ENCODE results near the gene HDAC4. TPM values are rescaled to one million over a fixed set of nuclear protein-coding genes. Genes with fewer than 3 reads are reported as not detected.

The HDAC4 gene
- polyA plus RNA-seq, 3 donors: 12.3 to 22.6 (median 14.5) TPM

DNA sequence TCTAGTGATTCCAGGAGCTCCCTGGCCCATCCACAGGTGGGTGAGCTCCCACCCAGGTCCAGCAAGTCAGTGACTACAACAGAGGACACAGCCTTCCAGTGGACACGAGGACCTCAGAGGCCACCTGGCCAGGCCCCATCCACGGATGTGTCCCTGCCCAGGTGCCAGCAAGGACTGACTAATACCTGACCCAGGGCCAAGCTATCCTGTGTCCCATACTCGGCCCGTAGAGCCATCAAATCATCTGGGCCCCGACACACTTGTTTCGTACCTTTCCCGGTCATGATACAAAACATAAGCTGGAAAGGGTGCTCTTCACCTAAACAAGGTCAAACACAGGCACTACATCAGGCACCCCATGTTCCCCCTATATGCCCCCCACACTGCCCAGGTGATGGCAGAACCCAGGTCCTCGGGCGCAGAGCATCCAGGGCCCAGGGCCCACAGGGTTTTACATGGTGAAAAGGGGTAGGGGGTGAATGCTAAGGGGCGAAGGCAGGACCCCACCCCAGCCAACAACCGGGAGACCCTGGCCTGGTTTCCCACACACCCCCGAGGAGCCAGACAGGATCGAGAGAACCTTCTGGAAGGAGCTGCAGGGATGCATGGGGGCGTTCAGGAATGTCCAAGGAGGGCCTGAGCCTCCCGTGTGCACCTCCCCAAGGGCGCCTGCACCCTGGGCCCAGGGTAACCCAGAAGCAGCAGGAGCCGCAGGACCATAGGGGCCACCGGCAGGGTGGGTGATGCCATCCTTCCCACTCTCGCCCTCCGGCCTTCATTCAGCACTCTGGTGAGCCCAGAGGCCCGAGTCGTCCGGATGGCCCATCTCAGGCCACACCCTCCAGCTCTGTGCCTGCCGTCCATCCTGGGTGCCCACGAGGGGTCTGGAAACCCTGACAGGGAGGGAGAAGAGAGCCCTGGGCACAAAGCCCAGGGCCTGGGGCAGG, 94.3 kb downstream of the HDAC4 start:
- no peak for DNase-seq (ENCODE audit: extremely low read depth in 1 of 11, low read depth in 9 of 11, low spot score in 4 of 11)

GRCh38 chr2:239305771-239306170, 95.0 kb downstream of the HDAC4 start:
- no peak for DNase-seq (ENCODE audit: extremely low read depth in 1 of 11, low read depth in 9 of 11, low spot score in 4 of 11)

GRCh38 chr2:239305222-239305575, 95.6 kb downstream of the HDAC4 start:
- DNase-seq (ENCODE audit: extremely low read depth in 1 of 11, low read depth in 9 of 11, low spot score in 4 of 11): no peak

- no peak for DNase-seq (ENCODE audit: extremely low read depth in 1 of 11, low read depth in 9 of 11, low spot score in 4 of 11)
Observed at GRCh38 chr2:239304533-239305221, 96.1 kb downstream of the HDAC4 start.

- no peak for DNase-seq (ENCODE audit: extremely low read depth in 1 of 11, low read depth in 9 of 11, low spot score in 4 of 11)
Observed at GRCh38 chr2:239303711-239304532, 96.9 kb downstream of the HDAC4 start.

DNA sequence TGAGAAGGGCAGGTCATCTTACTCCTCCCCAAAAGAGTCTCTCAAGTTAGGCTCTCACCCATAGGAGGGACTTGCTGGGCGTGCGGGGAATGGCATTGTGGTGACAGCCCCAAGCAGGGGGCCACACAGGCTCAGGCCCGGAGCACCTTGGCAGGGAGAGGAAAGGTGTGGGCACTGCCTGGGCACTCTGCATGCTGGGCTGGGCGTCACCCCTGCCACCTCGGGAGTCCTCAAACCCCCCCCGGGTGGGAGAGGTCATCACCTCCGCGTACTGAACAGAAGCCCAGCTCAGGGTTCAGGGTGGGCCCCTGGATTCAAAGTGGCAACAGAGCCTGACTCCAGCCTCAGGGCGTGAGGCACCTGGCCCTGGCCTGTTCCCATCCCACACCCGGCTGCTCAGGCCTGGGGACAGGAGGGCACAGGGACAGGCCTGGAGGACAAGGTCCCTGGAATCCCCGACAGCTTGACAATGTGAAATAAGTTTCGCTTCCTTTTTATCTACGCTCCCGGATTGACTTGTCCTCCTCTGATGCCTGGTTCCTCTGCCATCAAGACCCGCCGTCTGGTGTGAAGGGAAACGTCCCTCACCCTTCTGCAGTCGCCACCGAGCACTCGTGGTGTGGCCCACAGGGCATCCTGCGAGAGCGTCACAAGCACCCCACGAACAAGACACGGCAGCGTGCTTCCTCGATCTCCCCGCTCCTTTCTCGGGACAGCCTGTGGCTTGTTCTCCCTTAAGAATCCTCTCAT, 97.8 kb downstream of the HDAC4 start:
- DNase-seq (ENCODE audit: extremely low read depth in 1 of 11, low read depth in 9 of 11, low spot score in 4 of 11): no peak

DNA sequence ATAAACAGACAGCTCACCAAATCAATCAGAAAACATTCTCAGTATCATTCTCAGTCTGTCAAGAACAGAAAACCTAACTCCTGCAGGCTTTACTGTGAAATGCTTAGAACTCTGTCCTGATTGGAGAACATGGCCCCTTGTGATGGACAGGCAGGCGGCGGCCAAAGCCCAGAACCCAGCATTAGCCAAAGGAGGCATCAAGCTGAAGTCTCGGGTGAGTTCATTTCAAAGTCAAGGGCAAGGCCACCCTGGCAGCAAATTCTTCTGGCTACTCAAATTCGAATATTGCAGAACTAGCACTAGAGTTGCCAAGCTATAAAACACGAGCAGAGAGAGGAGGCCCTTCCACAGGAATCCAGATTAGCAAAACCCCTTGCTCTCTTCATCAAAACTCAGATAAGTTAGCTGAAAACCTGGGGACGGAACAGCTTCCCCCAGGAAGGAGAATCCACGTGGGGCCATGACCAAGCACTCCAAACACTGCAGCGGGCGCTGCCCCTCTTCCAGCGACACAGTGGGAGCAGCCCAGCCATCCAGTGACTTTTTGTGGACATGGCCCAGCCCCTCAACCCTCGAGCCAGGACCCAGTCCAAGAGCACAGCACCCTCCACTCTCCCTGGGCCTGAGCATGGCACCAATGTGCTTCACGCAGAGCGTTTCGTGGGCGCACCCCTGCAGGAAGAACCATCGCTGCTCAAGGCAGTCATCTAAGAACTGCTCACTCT, 98.6 kb downstream of the HDAC4 start:
- no peak for DNase-seq (ENCODE audit: extremely low read depth in 1 of 11, low read depth in 9 of 11, low spot score in 4 of 11)

DNA sequence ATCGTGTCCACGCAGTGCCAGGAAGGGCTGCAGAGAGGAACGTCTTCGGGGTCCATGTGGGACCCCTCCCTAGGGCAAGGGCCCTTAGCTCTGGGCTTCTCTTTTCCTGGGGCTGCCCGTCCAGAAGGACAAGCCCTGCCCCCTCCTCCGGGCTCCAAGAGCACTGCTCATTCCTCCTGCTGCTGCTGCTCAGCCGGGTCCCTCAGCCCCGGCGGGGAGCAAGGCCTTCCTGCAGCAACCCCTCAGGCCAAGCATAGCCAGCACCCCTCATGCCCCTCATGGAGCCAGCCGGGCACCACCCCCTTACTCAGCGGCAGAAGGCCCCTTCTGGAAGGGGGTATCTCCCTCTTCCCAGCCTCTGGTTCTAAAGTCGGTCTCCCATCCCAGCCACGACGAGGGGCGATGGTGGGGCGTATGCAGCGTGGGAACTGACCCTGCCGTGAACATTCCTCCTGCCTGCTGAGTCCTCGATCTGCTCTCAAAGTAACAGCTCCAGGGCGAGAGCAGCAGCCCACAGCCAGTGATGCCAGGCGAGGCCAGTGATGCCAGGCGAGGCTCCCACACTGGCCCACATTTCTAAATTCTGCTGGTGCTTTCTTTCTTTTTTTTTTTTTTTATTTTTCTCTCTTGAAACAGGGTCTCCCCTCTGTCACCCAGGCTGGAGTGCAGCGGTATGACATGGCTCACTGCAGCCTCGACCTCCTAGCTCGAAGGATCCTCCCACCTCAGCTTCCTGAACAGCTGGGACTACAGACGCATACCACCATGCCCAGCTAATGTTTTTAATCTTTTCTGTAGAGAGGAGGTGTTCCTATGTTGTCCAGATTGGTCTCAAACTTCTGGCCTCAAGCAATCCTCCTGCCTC, 99.7 kb downstream of the HDAC4 start:
- DNase-seq (ENCODE audit: extremely low read depth in 1 of 11, low read depth in 9 of 11, low spot score in 4 of 11): no peak

DNA sequence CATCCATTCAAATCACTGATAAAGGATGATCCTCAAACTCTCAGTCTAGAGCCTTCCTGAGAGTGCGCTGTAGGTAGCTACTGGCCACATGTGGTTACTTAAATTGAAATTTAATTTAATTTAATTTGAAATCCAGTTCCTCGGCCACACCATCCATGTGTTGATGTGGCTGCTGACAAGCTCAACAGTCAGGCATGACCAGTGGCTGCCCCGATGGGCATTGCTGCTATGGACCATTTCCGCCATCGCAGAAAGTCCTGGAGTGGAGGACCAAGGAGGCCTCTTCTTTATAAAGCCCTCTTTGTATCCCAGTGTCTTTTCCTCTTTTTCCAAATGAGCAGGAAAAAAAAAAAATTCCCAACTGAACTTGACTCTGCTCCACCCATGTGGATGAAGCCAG, 100.6 kb downstream of the HDAC4 start:
- DNase-seq (ENCODE audit: extremely low read depth in 1 of 11, low read depth in 9 of 11, low spot score in 4 of 11): no peak

DNA sequence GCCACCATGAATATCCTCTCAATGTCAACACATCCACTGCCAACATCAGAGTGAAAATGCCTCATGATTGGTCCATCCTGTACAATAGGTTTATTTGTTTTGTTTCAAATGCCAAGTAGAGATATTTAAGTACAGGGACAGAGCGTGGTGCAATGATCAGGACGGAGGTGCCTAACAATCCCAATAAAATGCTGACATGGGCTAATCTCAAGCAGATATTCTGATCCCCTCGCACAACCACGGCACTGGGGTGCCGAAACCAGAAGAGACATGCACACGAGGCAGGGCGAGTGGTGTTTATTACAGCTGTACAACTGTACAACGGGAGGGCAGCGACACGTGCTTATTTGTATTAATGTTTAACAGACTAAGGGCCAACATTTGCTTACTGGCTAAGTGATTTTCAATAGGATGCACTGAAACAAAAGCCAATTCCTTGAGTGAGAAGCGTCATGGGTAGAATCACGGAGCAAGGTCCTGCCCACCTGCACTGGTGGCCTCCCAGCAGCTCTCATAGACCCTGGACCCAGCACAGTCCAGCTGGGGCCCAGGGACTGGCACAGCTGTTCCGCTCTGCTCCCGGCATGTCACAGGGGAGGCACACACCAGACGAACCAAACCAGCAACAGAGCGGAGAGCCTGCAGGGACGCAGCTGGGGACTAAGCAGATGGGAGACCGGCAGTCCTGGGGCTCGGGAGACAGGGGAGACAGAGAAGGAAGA, 101.4 kb downstream of the HDAC4 start:
- DNase-seq (ENCODE audit: extremely low read depth in 1 of 11, low read depth in 9 of 11, low spot score in 4 of 11): peak in 1 of 11 donors; percentile 57

- no peak for DNase-seq (ENCODE audit: extremely low read depth in 1 of 11, low read depth in 9 of 11, low spot score in 4 of 11)
Observed at GRCh38 chr2:239298116-239298804, 102.6 kb downstream of the HDAC4 start.

- DNase-seq (ENCODE audit: extremely low read depth in 1 of 11, low read depth in 9 of 11, low spot score in 4 of 11): no peak
Observed at GRCh38 chr2:239297142-239298004, 103.4 kb downstream of the HDAC4 start.

GRCh38 chr2:239296020-239296932, 104.5 kb downstream of the HDAC4 start:
- DNase-seq (ENCODE audit: extremely low read depth in 1 of 11, low read depth in 9 of 11, low spot score in 4 of 11): no peak

DNA sequence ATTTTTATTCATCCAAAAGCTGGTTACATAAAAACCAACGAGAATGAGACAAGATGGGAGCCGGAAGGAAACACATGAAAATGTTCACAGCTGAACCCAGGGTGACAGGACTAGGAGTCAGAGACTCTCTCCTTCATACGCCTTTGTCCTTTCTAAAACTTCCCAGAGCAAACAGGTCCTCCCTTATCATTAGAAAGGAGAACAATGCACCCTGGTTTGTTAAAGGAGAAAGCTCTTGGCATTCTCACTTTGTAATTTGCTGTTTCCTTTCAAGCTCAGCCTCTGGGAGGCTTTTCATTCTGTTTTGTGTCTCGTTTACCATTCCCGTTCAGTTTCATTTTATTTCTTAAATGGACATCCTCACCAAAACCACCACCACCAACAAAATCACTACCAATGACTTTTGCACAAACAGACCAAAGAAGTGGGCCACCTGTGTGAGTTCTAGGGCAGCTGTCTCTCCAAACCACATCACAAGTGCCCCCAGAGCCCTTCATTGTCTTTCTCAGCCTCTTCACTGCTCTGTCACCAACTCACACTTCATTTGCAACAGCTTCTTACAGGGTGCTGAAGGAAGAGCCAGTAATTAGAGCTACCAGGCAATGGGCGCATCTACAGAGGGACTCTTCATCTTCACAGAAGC, 105.3 kb downstream of the HDAC4 start:
- DNase-seq (ENCODE audit: extremely low read depth in 1 of 11, low read depth in 9 of 11, low spot score in 4 of 11): no peak
